GM19463 (cell line): ENCODE data around the gene HOXC12.

Experiments used
- ATAC-seq: cut with Tn5 transposase; IDR thresholded peaks from one replicate; pipeline ENCODE4 v1.9.1; 2021; ENCODE audit warnings: mild to moderate bottlenecking, moderate library complexity; ENCODE audit not compliant: unreplicated experiment

The HOXC12 gene

GRCh38 chr12:53982648-53983567 is 28.2 kb downstream of the HOXC12 start:
- no peak for ATAC-seq

DNA sequence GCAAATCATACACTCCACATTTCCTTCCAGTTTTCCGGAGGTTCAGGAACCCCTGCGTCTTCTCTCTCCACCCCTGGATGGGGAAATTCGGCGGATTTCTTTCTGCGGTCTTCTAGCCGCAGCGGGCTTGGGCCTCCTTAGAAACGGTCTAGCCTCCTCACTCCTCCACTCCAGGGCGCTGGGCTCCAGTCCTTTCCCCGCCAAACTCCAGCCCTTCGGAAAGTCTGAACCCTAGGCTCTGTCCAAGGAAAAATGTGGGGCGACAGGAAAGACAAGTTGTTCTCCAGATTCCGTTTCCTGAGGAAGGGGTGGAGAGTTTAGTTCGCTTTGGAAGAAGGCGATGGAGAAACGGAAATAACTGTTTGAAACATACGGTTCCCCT is 28.9 kb downstream of the HOXC12 start:
- ATAC-seq: no peak

- ATAC-seq: no peak
Measured at GRCh38 chr12:53983950-53984572, 29.4 kb downstream of the HOXC12 start.

DNA sequence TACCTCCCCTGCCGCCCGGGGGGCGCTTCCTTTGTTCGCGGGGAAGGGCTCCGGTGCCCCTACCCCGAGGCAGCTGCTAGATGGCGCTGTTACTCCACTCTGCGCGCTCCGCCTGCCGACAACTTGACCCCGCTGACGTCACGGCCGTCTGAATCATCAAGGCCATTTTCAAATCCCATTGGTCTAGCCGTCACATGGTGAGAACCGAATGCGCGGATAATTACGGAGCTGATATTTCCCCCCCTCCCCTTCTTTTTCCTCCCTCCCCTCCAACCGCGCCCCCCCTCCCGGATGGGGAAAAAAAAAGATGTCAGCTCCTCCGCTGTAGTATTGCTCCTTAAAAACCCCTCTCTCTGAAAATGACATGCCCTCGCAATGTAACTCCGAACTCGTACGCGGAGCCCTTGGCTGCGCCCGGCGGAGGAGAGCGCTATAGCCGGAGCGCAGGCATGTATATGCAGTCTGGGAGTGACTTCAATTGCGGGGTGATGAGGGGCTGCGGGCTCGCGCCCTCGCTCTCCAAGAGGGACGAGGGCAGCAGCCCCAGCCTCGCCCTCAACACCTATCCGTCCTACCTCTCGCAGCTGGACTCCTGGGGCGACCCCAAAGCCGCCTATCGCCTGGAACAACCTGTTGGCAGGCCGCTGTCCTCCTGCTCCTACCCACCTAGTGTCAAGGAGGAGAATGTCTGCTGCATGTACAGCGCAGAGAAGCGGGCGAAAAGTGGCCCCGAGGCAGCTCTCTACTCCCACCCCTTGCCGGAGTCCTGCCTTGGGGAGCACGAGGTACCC is 30.4 kb downstream of the HOXC12 start, which contains the start of gene HOXC10:
HOXC10 (plus strand) TSS at position 246 of the 791 bp plus-strand sequence; CDS start at position 360, 114 bp downstream.
- ATAC-seq: peak; percentile 50

DNA sequence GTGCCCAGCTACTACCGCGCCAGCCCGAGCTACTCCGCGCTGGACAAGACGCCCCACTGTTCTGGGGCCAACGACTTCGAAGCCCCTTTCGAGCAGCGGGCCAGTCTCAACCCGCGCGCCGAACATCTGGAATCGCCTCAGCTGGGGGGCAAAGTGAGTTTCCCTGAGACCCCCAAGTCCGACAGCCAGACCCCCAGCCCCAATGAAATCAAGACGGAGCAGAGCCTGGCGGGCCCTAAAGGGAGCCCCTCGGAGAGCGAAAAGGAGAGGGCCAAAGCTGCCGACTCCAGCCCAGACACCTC is 30.9 kb downstream of the HOXC12 start:
- no peak for ATAC-seq

- no peak for ATAC-seq
Measured at GRCh38 chr12:53985994-53986685, 31.4 kb downstream of the HOXC12 start.

- ATAC-seq: no peak
Measured at GRCh38 chr12:53986686-53987483, 32.2 kb downstream of the HOXC12 start.

- ATAC-seq: no peak
Measured at GRCh38 chr12:53987787-53988230, 33.1 kb downstream of the HOXC12 start.

DNA sequence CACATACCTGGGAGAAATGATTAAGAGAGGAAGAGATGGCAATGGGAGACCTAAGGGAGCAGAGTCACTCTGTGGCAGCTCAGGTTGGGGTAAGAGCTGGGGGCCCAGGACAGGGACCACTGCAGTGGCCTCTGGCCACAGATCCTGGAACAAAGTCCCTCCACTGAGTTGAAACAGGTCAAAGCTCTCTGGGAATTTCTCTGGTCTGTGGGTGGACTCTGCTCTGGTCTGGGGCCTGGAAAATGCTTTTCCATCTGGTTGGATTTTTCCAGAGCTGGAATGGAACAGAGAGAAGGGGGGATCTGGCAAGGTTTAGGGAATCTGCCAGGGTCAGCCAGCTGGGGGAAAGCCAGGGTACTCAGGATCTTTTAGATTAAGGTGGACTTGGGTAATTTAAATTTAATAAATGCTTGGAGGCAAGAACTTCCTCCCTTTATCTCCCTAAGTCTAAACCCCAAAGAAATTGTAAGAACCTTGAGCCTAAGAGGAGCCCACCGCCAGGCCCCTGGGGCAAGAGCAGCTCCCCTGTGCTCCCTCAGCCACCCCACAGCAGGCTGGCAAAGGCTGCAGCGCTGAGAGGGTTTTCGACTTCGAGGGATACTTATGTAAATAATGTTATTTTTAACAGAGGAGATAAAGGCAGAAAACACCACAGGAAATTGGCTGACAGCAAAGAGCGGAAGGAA is 34.0 kb downstream of the HOXC12 start:
- no peak for ATAC-seq

GRCh38 chr12:53989227-53990113 is 34.8 kb downstream of the HOXC12 start:
- peak; percentile 43 for ATAC-seq

DNA sequence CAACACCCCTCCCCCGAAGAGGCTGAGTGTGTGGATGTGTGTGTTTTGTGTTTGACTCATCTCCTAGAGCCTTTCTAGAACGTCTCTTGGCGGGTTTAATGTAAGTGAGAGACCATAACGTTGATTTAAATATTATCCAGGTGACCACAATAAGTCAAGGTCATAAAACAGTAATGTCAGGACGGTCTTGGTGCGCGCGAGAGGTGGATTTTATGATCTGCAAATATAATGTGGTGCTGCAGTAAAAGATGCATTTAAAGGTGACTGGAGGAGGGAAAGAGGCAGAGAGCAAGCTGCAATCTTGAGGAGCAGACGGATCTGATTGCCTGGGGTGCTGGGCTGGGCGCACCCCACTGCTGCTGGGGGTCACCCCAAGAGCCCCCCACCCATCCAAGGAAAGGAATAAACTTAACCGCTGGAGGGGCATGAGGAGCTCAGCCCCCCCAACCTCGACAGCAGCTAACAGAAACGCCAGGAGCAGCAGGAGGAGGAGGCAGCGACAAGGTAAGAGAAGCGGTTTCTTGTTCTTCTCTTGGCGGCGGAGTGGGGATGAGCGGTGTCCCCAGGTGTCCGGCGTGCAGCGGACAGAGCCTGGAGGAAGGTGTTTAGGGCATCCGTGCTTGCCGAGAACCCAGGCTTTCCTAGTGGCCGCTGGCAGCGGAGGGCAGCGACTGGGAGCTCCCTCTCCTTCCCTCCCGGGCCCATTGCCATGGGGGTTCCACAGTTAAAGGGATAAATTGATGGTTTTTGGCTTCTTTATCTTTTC is 35.8 kb downstream of the HOXC12 start:
- no peak for ATAC-seq

GRCh38 chr12:53991077-53991460 is 36.4 kb downstream of the HOXC12 start:
- no peak for ATAC-seq

DNA sequence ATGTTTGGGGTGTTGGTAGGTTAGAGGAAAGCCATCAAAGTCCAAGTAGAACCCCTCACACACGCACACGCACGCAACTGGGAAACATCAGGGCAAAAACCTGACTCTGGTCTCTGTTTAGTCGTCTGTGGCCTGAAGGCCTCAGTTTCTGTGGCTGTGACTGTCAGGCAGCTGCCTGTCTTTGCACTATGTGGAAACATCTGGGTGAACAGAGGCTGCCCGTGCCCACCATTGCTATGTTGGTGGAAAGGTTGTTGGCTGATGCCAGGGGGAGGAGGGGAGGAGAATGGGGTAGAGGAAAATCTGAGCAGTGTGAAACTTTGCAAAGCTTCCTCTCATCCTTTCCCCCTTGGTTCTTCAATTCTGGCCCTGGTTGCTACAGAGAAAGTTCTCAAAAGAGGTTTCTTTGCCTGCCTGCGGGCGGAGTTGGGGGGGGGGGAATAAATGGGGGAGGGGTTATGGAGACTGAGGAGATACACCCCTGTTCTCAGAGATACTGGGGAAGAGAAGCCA is 37.7 kb downstream of the HOXC12 start:
- ATAC-seq: no peak

- ATAC-seq: no peak
Measured at GRCh38 chr12:53993162-53994008, 38.7 kb downstream of the HOXC12 start.

DNA sequence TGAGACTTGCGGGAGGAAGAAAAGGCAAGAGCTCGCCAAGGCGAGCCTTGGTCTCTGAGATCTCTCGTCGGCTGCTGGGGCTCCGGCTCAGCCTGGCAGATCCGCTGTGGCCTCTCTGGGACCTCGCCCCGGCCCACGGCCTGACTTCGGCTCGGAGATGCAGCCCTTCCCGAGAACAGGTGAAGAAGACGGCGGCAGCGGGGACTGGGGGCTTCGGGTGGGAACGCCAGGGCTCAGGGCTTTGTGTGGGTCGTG is 39.2 kb downstream of the HOXC12 start:
- no peak for ATAC-seq

- ATAC-seq: no peak
Measured at GRCh38 chr12:53994264-53995001, 39.7 kb downstream of the HOXC12 start.
